Activated effector memory CD4-positive, alpha-beta T cell treated with Interleukin-2 at 50 U/mL for 16 hours (primary cell): ENCODE results near the gene ENPP4.
A peak's percentile ranks its signal among the peaks of the same experiment; 100 is the strongest.
"Not testable (repeated sequence)": the region's sequence is repeated elsewhere in the genome, so short reads cannot be mapped to it uniquely, and the experiment has no call there.

Experiments
- DNase-seq: peaks from one replicate; pipeline ENCODE4 v3.0.0-alpha.2; 2020

The ENPP4 gene

GRCh38 chr6:46131291-46131690 lies 1.5 kb downstream of the ENPP4 start:
- not testable (repeated sequence) for DNase-seq

GRCh38 chr6:46134216-46134615 lies 4.4 kb downstream of the ENPP4 start:
- DNase-seq: no peak

- DNase-seq: no peak
Measured at GRCh38 chr6:46135176-46135575, 5.4 kb downstream of the ENPP4 start.

GRCh38 chr6:46136831-46137230 lies 7.0 kb downstream of the ENPP4 start:
- no peak for DNase-seq

GRCh38 chr6:46137387-46137786 lies 7.6 kb downstream of the ENPP4 start:
- no peak for DNase-seq

GRCh38 chr6:46138281-46138680 lies 8.5 kb downstream of the ENPP4 start:
- DNase-seq: no peak

- no peak for DNase-seq
Measured at GRCh38 chr6:46144270-46144669, 14.5 kb downstream of the ENPP4 start.

- DNase-seq: not testable (repeated sequence)
Measured at GRCh38 chr6:46149066-46149465, 19.3 kb downstream of the ENPP4 start.

- no peak for DNase-seq
Measured at GRCh38 chr6:46156701-46157100, 26.9 kb downstream of the ENPP4 start.

GRCh38 chr6:46159229-46159628 lies 29.4 kb downstream of the ENPP4 start:
- DNase-seq: no peak

- DNase-seq: no peak
Measured at GRCh38 chr6:46160102-46160501, 30.3 kb downstream of the ENPP4 start.

- peak; percentile 51 for DNase-seq
Measured at GRCh38 chr6:46170357-46171289, 40.8 kb downstream of the ENPP4 start, which contains the start of gene ENPP5. ENPP5 (minus strand) TSS chr6:46170980; CDS start chr6:46168262, 2,718 bp downstream.

- DNase-seq: no peak
Measured at GRCh38 chr6:46172176-46172575, 42.4 kb downstream of the ENPP4 start.

GRCh38 chr6:46174904-46175303 lies 45.1 kb downstream of the ENPP4 start:
- no peak for DNase-seq

- no peak for DNase-seq
Measured at GRCh38 chr6:46175446-46175845, 45.7 kb downstream of the ENPP4 start.

- no peak for DNase-seq
Measured at GRCh38 chr6:46175976-46176375, 46.2 kb downstream of the ENPP4 start.

- no peak for DNase-seq
Measured at GRCh38 chr6:46184114-46184513, 54.3 kb downstream of the ENPP4 start.

- no peak for DNase-seq
Measured at GRCh38 chr6:46186583-46186982, 56.8 kb downstream of the ENPP4 start.

- no peak for DNase-seq
Measured at GRCh38 chr6:46189726-46190125, 59.9 kb downstream of the ENPP4 start.

GRCh38 chr6:46190889-46191288 lies 61.1 kb downstream of the ENPP4 start:
- no peak for DNase-seq

GRCh38 chr6:46191961-46192360 lies 62.2 kb downstream of the ENPP4 start:
- no peak for DNase-seq
